ENCODE data around the gene PTCH1. TPM values are rescaled to one million over a fixed set of nuclear protein-coding genes. Genes with fewer than 3 reads are reported as not detected.

Gene PTCH1
- total RNA-seq: 9.9 and 11.5 TPM in 2 replicates

- no peak for DNase-seq (ENCODE audit: low spot score)
- peaks cover 76% of the 10 kb centered on the region for H3K27me3 Mint-ChIP-seq (ENCODE audit: insufficient read depth)
- H3K9me3 Mint-ChIP-seq: peaks cover 4% of the 10 kb centered on the region
- intact Hi-C loops (cut with micrococcal nuclease): loop anchor here (1.0 to 10.0 kb wide), 4 partner anchors 10 to 1138 kb away; partner anchors contain the start of gene PRXL2C
- H3K27ac Mint-ChIP-seq: peak within 1 kb of the TSS; percentile 83
- peaks cover 15% of the 10 kb centered on the region for H3K4me1 Mint-ChIP-seq (ENCODE audit: low read depth)
- H3K4me3 Mint-ChIP-seq: peak within 1 kb of the TSS; percentile 93
- H3K36me3 Mint-ChIP-seq (ENCODE audit: low read depth): peaks cover 9% of the 10 kb centered on the region
These were observed at the start of gene PTCH1 for GRCh38 chr9:95516734-95517558. Gene PTCH1 (minus strand): TSS chr9:95516971.

DNA sequence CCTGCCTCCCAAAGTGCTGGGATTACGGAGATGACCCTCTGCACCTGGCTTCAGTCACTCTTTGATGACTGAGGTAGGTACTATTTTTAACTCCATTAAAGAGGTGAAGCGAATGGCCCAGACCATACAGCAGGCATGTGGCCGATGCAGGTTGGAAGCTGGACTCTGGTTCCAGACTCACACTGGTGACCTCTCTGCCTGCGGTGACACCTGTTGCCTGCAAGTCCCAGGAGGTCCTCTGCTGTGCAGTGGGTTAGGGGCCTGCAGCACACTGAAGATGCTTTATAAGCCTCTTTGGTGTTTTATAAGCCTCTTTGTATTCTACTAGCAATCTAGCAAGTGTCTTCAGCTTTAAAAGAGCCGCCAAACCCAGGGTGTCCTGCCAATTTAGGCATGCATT is 49.2 kb upstream of the PTCH1 start:
- Mint-ChIP-seq H3K36me3 (ENCODE audit: low read depth) (no peaks in the 10 kb centered on the region), H3K4me1 (ENCODE audit: low read depth) (peaks cover 17% of the 10 kb centered on the region), H3K27me3 (ENCODE audit: insufficient read depth) (peaks cover 47% of the 10 kb centered on the region), H3K4me3 (no peak overlapping the region), H3K9me3 (no peaks in the 10 kb centered on the region), H3K27ac (no peak overlapping the region)
- DNase-seq (ENCODE audit: low spot score): no peak
- intact Hi-C loops (cut with micrococcal nuclease): no loop called here

DNA sequence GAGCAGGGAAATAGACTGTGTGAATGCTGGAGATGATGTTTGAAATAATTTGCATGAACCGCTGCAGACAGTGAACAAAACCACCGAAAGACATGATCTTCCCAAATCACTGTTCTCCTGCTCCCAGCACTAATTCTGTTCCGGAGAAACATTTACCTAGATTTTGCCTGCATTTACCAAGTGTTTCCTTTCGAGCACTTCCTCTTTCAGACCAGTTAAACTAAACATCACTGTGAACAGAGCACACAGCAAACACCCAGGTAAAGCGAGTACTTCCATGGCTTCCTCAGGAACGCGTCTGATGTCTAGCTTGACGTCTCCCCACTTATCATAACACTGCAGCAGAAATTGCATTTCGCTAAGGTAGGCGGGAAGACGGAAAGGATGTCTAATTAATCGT is 45.1 kb upstream of the PTCH1 start:
- intact Hi-C loops (cut with micrococcal nuclease): no loop called here
- Mint-ChIP-seq H3K36me3 (ENCODE audit: low read depth) (no peaks in the 10 kb centered on the region), H3K27ac (no peak overlapping the region), H3K4me1 (ENCODE audit: low read depth) (peaks cover 4% of the 10 kb centered on the region), H3K27me3 (ENCODE audit: insufficient read depth) (peaks cover 47% of the 10 kb centered on the region), H3K9me3 (no peaks in the 10 kb centered on the region), H3K4me3 (no peak overlapping the region)
- no peak for DNase-seq (ENCODE audit: low spot score)

- no peak for DNase-seq (ENCODE audit: low spot score)
- H3K27ac Mint-ChIP-seq: no peak overlapping the region
- no peak overlapping the region for H3K4me3 Mint-ChIP-seq
- H3K36me3 Mint-ChIP-seq (ENCODE audit: low read depth): no peaks in the 10 kb centered on the region
- intact Hi-C loops (cut with micrococcal nuclease): no loop called here
- H3K27me3 Mint-ChIP-seq (ENCODE audit: insufficient read depth): peaks cover 39% of the 10 kb centered on the region
- peaks cover 4% of the 10 kb centered on the region for H3K4me1 Mint-ChIP-seq (ENCODE audit: low read depth)
- H3K9me3 Mint-ChIP-seq: no peaks in the 10 kb centered on the region
These were observed 40.4 kb upstream of the PTCH1 start for GRCh38 chr9:95557142-95557541.

DNA sequence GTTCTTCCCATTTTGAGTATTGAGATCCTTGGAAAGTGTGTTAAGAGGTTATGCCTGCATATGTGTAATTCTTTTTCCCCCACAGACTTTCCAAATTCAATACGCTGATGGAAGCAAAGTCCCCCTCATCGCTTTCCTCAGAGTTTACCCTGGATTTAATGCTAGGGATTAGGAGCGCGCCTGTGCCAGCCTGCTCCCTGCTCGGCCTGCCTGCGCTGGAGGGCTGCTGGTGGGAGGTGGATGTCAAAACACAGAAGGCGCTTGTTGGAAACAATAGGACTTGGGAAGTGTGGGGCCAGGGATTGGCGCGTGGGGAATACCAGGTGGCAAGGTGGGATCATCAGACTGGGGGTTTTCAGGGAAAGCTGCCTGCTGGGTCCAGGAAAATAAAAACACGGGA is 39.8 kb upstream of the PTCH1 start:
- Mint-ChIP-seq H3K9me3 (no peaks in the 10 kb centered on the region), H3K27me3 (ENCODE audit: insufficient read depth) (peaks cover 37% of the 10 kb centered on the region), H3K4me3 (no peak overlapping the region), H3K36me3 (ENCODE audit: low read depth) (no peaks in the 10 kb centered on the region), H3K27ac (no peak overlapping the region), H3K4me1 (ENCODE audit: low read depth) (no peaks in the 10 kb centered on the region)
- no peak for DNase-seq (ENCODE audit: low spot score)
- intact Hi-C loops (cut with micrococcal nuclease): no loop called here

GRCh38 chr9:95552814-95553546 is 36.2 kb upstream of the PTCH1 start:
- DNase-seq (ENCODE audit: low spot score): no peak
- Mint-ChIP-seq H3K36me3 (ENCODE audit: low read depth) (no peaks in the 10 kb centered on the region), H3K4me1 (ENCODE audit: low read depth) (no peaks in the 10 kb centered on the region), H3K4me3 (no peak overlapping the region), H3K27me3 (ENCODE audit: insufficient read depth) (peaks cover 34% of the 10 kb centered on the region), H3K9me3 (no peaks in the 10 kb centered on the region), H3K27ac (no peak overlapping the region)
- intact Hi-C loops (cut with micrococcal nuclease): no loop called here

DNA sequence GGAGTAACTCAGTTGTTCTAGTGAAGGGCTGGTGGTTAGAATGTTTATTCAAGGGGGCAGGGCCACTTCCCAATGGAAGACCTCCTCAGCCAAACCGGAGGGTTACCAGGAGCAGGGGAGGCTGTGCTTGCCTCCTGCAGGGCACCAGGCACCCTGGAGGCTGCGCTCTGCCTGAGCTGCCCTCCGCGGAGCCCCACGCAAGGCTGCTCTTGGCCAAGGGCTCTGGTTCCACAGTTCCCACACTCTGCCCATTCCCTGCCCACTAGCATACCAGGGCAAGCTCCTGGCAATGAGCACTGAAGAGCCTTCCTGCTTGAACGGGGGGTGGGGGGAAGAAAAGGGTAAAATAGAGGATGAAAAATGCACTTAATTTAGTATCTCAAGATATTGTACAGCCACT is 35.5 kb upstream of the PTCH1 start:
- peaks cover 34% of the 10 kb centered on the region for H3K27me3 Mint-ChIP-seq (ENCODE audit: insufficient read depth)
- H3K4me1 Mint-ChIP-seq (ENCODE audit: low read depth): no peaks in the 10 kb centered on the region
- no peaks in the 10 kb centered on the region for H3K9me3 Mint-ChIP-seq
- DNase-seq (ENCODE audit: low spot score): no peak
- H3K4me3 Mint-ChIP-seq: no peak overlapping the region
- H3K36me3 Mint-ChIP-seq (ENCODE audit: low read depth): no peaks in the 10 kb centered on the region
- H3K27ac Mint-ChIP-seq: no peak overlapping the region
- intact Hi-C loops (cut with micrococcal nuclease): no loop called here

GRCh38 chr9:95551406-95551805 is 34.6 kb upstream of the PTCH1 start:
- no peak overlapping the region for H3K27ac Mint-ChIP-seq
- H3K36me3 Mint-ChIP-seq (ENCODE audit: low read depth): no peaks in the 10 kb centered on the region
- H3K9me3 Mint-ChIP-seq: no peaks in the 10 kb centered on the region
- peaks cover 34% of the 10 kb centered on the region for H3K27me3 Mint-ChIP-seq (ENCODE audit: insufficient read depth)
- intact Hi-C loops (cut with micrococcal nuclease): no loop called here
- DNase-seq (ENCODE audit: low spot score): no peak
- H3K4me1 Mint-ChIP-seq (ENCODE audit: low read depth): no peaks in the 10 kb centered on the region
- H3K4me3 Mint-ChIP-seq: no peak overlapping the region

DNA sequence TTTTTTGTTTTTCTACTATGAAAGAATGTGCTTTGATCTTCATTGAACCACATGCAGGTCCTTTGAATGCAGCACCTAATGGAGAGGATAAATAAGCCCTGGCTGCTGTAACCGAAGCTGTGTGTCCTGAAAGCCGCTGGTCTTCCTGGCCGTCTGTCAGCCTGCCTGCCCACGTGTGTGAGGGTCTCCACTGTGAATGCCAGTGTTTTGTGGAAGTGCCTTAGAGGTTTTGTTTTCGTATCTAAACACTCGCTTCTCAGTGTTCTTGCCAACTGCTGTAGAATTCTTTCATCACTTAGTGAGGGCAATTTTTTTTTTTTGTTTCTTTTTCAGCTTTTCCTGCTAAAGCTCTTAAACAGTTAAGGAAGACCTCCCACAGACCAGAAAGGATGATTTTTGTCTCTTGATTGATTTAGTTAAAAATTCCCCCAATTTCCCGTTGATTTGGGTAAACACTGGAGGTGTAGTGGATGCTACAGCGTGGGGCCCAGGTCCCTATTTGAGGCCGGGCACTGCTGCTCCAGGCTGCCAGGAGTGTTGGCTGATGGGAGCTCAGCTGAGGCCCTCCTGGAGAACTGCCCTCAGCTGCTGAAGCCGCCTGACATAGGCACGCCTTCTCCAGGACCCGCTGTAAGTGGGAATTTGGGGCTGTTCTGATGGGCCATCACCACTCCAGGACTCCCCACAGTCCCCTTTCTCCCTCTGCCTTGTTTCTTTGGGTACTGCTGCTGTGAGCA is 29.2 kb upstream of the PTCH1 start:
- no peaks in the 10 kb centered on the region for H3K36me3 Mint-ChIP-seq (ENCODE audit: low read depth)
- H3K4me3 Mint-ChIP-seq: no peak overlapping the region
- H3K27ac Mint-ChIP-seq: no peak overlapping the region
- intact Hi-C loops (cut with micrococcal nuclease): no loop called here
- no peaks in the 10 kb centered on the region for H3K4me1 Mint-ChIP-seq (ENCODE audit: low read depth)
- no peak for DNase-seq (ENCODE audit: low spot score)
- H3K27me3 Mint-ChIP-seq (ENCODE audit: insufficient read depth): peaks cover 17% of the 10 kb centered on the region
- H3K9me3 Mint-ChIP-seq: no peaks in the 10 kb centered on the region

GRCh38 chr9:95533996-95534680 is 17.4 kb upstream of the PTCH1 start:
- Mint-ChIP-seq H3K36me3 (ENCODE audit: low read depth) (no peaks in the 10 kb centered on the region), H3K9me3 (no peaks in the 10 kb centered on the region), H3K4me1 (ENCODE audit: low read depth) (no peaks in the 10 kb centered on the region), H3K27me3 (ENCODE audit: insufficient read depth) (peaks cover 30% of the 10 kb centered on the region), H3K4me3 (no peak overlapping the region), H3K27ac (no peak overlapping the region)
- no peak for DNase-seq (ENCODE audit: low spot score)
- intact Hi-C loops (cut with micrococcal nuclease): no loop called here

DNA sequence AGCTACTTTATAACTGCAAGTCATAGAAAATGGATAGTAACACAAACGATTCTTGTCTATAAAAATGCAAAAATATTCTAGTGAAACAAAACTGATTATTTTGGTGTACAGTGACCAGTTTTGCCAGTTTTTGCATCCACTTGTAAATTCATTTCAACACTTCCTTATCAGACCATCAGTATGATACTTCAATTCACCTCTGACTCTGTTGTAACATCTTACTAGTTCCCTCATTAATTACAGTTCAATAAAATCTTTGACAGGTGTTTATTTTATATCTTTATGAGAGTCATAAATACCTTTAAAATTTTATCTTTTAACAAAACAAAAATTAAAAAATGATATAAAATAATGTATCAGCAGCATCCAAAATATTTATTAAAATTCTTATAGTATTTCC is 13.1 kb upstream of the PTCH1 start:
- H3K4me3 Mint-ChIP-seq: no peak overlapping the region
- H3K36me3 Mint-ChIP-seq (ENCODE audit: low read depth): no peaks in the 10 kb centered on the region
- no peaks in the 10 kb centered on the region for H3K4me1 Mint-ChIP-seq (ENCODE audit: low read depth)
- intact Hi-C loops (cut with micrococcal nuclease): no loop called here
- peaks cover 34% of the 10 kb centered on the region for H3K27me3 Mint-ChIP-seq (ENCODE audit: insufficient read depth)
- no peak overlapping the region for H3K27ac Mint-ChIP-seq
- no peaks in the 10 kb centered on the region for H3K9me3 Mint-ChIP-seq
- DNase-seq (ENCODE audit: low spot score): no peak

DNA sequence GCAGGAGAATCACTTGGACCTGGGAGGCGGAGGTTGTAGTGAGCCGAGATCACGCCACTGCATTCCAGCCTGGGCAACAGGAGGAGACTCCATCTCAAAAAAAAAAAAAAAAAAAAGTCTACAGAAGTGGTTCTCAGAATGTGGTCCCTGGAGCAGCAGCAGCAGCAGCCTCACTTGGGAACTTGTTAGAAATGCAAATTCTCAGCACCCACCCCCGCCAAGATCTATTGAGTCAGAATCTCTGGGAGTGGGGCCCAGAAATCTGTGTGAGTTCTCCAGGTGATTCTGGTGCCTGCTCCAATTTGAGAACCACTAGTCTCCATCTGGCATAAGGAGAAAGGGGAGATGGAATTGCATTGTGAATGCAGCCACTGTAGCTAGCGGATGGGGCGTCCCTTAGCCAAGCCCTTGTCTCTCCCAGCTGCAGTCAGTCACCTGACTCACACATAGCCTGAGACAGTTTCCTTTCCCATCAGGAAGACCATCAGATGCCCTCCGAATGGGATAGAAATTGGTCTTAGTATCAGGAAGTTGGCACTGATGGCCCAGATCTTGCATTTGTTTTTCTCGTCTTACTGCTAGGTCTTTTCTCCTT is 12.2 kb upstream of the PTCH1 start:
- Mint-ChIP-seq H3K36me3 (ENCODE audit: low read depth) (no peaks in the 10 kb centered on the region), H3K4me1 (ENCODE audit: low read depth) (no peaks in the 10 kb centered on the region), H3K9me3 (no peaks in the 10 kb centered on the region), H3K27me3 (ENCODE audit: insufficient read depth) (peaks cover 37% of the 10 kb centered on the region), H3K4me3 (no peak overlapping the region), H3K27ac (no peak overlapping the region)
- intact Hi-C loops (cut with micrococcal nuclease): no loop called here
- no peak for DNase-seq (ENCODE audit: low spot score)
